Measurements from ENCODE around the gene CFAP46.

- TF ChIP-seq YY1 (IDR thresholded peaks at IDR 0.05; ENCODE audit: low read depth) (no peak), POLR2AphosphoS5 (IDR thresholded peaks at IDR 0.05; ENCODE audit: low read depth, low read length) (no peak), ELF1 (IDR thresholded peaks at IDR 0.05) (no peak), CHD2 (IDR thresholded peaks at IDR 0.05; ENCODE audit: low read length, partially characterized antibody) (no peak), EP300 (IDR thresholded peaks at IDR 0.05; ENCODE audit: borderline replicate concordance in 1 of 2, low read depth in 1 of 2, low read length in 1 of 2) (no peak), MEF2A (IDR thresholded peaks at IDR 0.05; ENCODE audit: borderline replicate concordance, low read depth) (no peak), SIN3A (IDR thresholded peaks at IDR 0.05; ENCODE audit: borderline replicate concordance, low read depth, low read length) (no peak), RCOR1 (IDR thresholded peaks at IDR 0.05; ENCODE audit: low read length) (no peak)
- TF ChIP-seq, protein P1, sequence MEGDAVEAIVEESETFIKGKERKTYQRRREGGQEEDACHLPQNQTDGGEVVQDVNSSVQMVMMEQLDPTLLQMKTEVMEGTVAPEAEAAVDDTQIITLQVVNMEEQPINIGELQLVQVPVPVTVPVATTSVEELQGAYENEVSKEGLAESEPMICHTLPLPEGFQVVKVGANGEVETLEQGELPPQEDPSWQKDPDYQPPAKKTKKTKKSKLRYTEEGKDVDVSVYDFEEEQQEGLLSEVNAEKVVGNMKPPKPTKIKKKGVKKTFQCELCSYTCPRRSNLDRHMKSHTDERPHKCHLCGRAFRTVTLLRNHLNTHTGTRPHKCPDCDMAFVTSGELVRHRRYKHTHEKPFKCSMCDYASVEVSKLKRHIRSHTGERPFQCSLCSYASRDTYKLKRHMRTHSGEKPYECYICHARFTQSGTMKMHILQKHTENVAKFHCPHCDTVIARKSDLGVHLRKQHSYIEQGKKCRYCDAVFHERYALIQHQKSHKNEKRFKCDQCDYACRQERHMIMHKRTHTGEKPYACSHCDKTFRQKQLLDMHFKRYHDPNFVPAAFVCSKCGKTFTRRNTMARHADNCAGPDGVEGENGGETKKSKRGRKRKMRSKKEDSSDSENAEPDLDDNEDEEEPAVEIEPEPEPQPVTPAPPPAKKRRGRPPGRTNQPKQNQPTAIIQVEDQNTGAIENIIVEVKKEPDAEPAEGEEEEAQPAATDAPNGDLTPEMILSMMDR (IDR thresholded peaks at IDR 0.05) = no peak
- TF ChIP-seq, protein P2, sequence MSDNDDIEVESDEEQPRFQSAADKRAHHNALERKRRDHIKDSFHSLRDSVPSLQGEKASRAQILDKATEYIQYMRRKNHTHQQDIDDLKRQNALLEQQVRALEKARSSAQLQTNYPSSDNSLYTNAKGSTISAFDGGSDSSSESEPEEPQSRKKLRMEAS (IDR thresholded peaks at IDR 0.05; ENCODE audit: low read depth) = no peak
These were observed 48.5 kb upstream of the CFAP46 start for GRCh38 chr10:132990684-132991545.
